Naive thymus-derived CD8-positive, alpha-beta T cell (primary cell): ENCODE data around the gene ABCD1. TPM values are rescaled to one million over a fixed set of nuclear protein-coding genes. Genes with fewer than 3 reads are reported as not detected.
A peak's percentile ranks its signal among the peaks of the same experiment; 100 is the strongest.
"Not testable (repeated sequence)": the region's sequence is repeated elsewhere in the genome, so short reads cannot be mapped to it uniquely, and the experiment has no call there.

Source experiments
- ATAC-seq, 2 donors: fragments of 150-1000 bp; cut with Tn5 transposase in 1 of 2; sonication (Bioruptor Pico), chemical (Tn5 transposase) in 1 of 2; 1 replicate in 1 of 2; 2 replicates in 1 of 2; pipeline ENCODE4 v1.10.0; 2021; ENCODE audit warnings: mild to moderate bottlenecking in 2 of 2, moderate library complexity in 2 of 2
- POLR2A ChIA-PET: fragments of 350-600 bp; sonication (Branson Sonifier 250); formaldehyde crosslinking; loops from one replicate; lab custom pipeline; 2021; ENCODE audit warnings: antibody characterized with exemption; lab: Charles Lee
- DNase-seq, 10 donors: peaks; one replicate each; pipeline versions ENCODE4 v3.0.0 to v3.0.0-alpha.2; 2020 to 2022
- H3K27ac Mint-ChIP-seq, 10 donors: one replicate each; pipeline ENCODE4 v1.8.0; 2020 to 2022; ENCODE audit warnings: mild to moderate bottlenecking in 10 of 10, mixed read lengths in 10 of 10, moderate library complexity in 4 of 10, inconsistent platforms in 1 of 10
- H3K27me3 Mint-ChIP-seq, 5 donors: one replicate each; pipeline ENCODE4 v1.8.0; 2021 to 2022; ENCODE audit warnings: mixed read lengths in 5 of 5
- H3K36me3 Mint-ChIP-seq, 3 donors: one replicate each; pipeline ENCODE4 v1.8.0; 2020 to 2022; ENCODE audit warnings: mixed read lengths in 3 of 3, mild to moderate bottlenecking in 2 of 3, inconsistent platforms in 1 of 3
- H3K4me1 Mint-ChIP-seq, 4 donors: one replicate each; pipeline ENCODE4 v1.8.0; 2021 to 2022; ENCODE audit warnings: mixed read lengths in 4 of 4
- H3K4me3 Mint-ChIP-seq, 10 donors: one replicate each; pipeline ENCODE4 v1.8.0; 2020 to 2022; ENCODE audit warnings: mild to moderate bottlenecking in 10 of 10, mixed read lengths in 10 of 10, moderate library complexity in 6 of 10, inconsistent platforms in 1 of 10
- H3K9me3 Mint-ChIP-seq, 9 donors: one replicate each; pipeline ENCODE4 v1.8.0; 2020 to 2022; ENCODE audit warnings: mixed read lengths in 9 of 9, mild to moderate bottlenecking in 3 of 9, inconsistent platforms in 1 of 9, moderate library complexity in 1 of 9
- polyA plus RNA-seq, 3 donors: library from polyadenylated mRNA; unstranded; fragments of 300-500 nt; fragmentation: Illumina TruSeq; gene quantifications; one replicate each; pipeline ENCODE4 v1.2.3, GENCODE V29; 2021
- total RNA-seq, 8 experiments: library from RNA in 2 of 8; stranded (reverse) in 2 of 8; gene quantifications; one replicate each; pipeline ENCODE4 v1.2.3 and lab custom pipeline; 2021 to 2026

ABCD1 gene
- total and polyA plus RNA-seq, 5 experiments from 2014 or later: 1.1 to 7.3 (median 2.1) TPM

DNA sequence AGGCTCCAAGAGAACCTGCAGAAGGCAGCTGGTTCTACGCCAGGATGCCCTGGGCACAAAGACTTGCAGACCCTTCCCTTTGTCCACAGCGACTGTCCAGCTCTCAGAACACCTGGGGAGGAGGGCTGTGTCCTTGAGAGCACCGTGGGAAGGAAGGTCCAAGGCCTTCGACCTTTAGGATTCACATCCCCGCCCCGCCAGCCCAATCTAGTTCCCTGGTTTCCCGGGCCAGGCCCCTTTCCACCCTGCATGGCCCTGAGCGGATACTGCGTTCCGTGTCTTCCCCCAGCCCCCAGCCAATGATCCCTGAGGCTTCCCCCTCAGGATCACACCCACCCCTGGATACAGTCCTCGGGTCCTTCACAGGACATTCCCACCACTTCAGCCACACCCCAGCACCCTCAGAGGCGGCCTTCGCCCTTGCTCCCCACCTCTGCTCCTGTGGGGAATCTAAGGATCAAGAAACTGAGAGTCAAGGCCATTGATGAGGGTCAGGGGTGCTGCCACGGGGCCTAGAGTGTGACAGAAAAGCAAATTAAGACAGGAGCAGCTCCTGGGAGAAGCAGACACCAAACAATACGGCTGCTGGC is 9.1 kb downstream of the ABCD1 start:
- peaks cover 0 to 23% (median 13%) of the 10 kb centered on the region in 4 donors for H3K4me1 Mint-ChIP-seq
- no peak for ATAC-seq
- H3K27me3 Mint-ChIP-seq: no peaks in the 10 kb centered on the region
- H3K9me3 Mint-ChIP-seq: peaks cover 0 to 3% (median 0%) of the 10 kb centered on the region in 9 donors
- no peak for DNase-seq
- no peak overlapping the region for H3K27ac Mint-ChIP-seq
- H3K36me3 Mint-ChIP-seq: peaks cover 9 to 26% (median 13%) of the 10 kb centered on the region in 3 donors
- no peak overlapping the region for H3K4me3 Mint-ChIP-seq
- POLR2A ChIA-PET: no interaction called here

DNA sequence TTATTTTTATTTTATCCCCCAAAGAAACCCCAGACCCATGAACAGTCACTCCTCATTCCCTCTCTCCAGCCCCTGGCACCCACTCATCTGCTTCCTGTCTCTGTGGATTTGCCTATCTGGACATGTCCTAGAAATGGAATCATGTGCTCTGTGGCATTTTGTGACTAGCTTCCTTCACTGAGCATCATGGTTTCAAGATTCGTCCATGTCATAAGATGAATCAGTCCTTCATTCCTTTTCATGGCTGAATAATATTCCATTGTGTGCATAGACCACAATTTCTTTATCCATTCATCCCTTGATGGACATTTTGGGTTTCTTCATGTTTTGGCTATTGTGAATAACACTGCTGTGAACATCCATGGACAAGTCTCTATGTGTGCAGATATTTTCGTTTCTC is 10.2 kb downstream of the ABCD1 start:
- H3K27me3 Mint-ChIP-seq: no peaks in the 10 kb centered on the region
- H3K27ac Mint-ChIP-seq: no peak overlapping the region
- H3K9me3 Mint-ChIP-seq: peaks cover 0 to 3% (median 0%) of the 10 kb centered on the region in 9 donors
- POLR2A ChIA-PET: no interaction called here
- no peak overlapping the region for H3K4me3 Mint-ChIP-seq
- peaks cover 0 to 29% (median 13%) of the 10 kb centered on the region in 4 donors for H3K4me1 Mint-ChIP-seq
- DNase-seq: no peak
- ATAC-seq: no peak
- peaks cover 9 to 24% (median 9%) of the 10 kb centered on the region in 3 donors for H3K36me3 Mint-ChIP-seq

DNA sequence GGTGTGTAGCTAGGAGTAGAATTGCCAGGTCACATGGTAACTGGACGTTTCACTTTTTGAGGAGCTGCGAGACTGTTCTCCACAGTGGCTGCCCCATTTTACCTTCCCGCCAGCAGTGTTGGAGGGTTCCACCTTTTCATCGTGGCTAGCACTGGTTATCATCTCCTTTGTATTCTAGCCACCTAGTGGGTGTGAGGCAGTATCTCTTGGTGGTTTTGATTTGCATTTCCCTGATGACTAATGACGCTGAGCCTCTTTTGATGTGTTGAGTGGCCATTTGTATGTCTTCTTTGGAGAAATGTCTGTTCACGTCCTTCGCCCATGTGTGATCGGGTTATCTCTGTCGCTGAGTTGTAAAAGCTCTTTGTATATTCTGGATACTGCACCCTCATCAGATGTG is 10.6 kb downstream of the ABCD1 start:
- H3K27me3 Mint-ChIP-seq: no peaks in the 10 kb centered on the region

DNA sequence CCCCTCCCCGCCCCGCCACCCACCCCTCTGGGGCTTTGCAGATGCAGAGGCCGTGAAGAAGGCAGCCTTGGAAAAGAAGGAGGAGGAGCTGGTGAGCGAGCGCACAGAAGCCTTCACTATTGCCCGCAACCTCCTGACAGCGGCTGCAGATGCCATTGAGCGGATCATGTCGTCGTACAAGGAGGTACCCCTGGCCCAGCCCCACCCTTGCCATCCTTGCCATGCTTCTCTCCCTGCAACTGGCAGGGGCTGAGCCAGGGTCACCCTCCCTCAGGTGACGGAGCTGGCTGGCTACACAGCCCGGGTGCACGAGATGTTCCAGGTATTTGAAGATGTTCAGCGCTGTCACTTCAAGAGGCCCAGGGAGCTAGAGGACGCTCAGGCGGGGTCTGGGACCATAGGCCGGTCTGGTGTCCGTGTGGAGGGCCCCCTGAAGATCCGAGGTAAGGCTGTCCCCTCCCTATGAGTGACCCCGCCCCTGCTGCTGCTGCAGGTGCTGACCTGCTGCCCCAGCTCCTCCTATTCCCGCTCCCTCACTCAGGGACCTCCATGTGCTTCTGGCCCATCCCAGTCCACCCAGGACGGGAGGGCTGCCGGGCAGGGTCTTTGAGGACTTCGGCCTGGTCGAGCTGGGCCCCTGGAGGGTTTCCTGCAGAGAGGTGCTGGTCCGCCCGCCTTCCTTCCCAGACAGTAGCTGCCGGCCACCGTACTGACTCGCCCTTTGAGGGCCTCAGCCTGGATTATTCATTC is 11.6 kb downstream of the ABCD1 start:
- DNase-seq (no peak), ATAC-seq (no peak)
- POLR2A ChIA-PET: no interaction called here
- H3K27ac Mint-ChIP-seq: peak overlapping the region in 1 of 10 donors; percentile 14
- H3K4me3 Mint-ChIP-seq: no peak overlapping the region
- peaks cover 7 to 17% (median 9%) of the 10 kb centered on the region in 3 donors for H3K36me3 Mint-ChIP-seq
- peaks cover 5 to 38% (median 16%) of the 10 kb centered on the region in 4 donors for H3K4me1 Mint-ChIP-seq
- H3K9me3 Mint-ChIP-seq: peaks cover 0 to 3% (median 0%) of the 10 kb centered on the region in 9 donors
- H3K27me3 Mint-ChIP-seq: no peaks in the 10 kb centered on the region

More for the DNA sequence above, 10.6 kb downstream of the ABCD1 start:
- Mint-ChIP-seq H3K4me1 (peaks cover 2 to 33% (median 15%) of the 10 kb centered on the region in 4 donors), H3K27ac (no peak overlapping the region), H3K9me3 (peaks cover 0 to 3% (median 0%) of the 10 kb centered on the region in 9 donors), H3K36me3 (peaks cover 9 to 24% (median 9%) of the 10 kb centered on the region in 3 donors), H3K4me3 (no peak overlapping the region)
- ATAC-seq (peak in 1 of 2 donors; percentile 53), DNase-seq (no peak)
- POLR2A ChIA-PET: no interaction called here

DNA sequence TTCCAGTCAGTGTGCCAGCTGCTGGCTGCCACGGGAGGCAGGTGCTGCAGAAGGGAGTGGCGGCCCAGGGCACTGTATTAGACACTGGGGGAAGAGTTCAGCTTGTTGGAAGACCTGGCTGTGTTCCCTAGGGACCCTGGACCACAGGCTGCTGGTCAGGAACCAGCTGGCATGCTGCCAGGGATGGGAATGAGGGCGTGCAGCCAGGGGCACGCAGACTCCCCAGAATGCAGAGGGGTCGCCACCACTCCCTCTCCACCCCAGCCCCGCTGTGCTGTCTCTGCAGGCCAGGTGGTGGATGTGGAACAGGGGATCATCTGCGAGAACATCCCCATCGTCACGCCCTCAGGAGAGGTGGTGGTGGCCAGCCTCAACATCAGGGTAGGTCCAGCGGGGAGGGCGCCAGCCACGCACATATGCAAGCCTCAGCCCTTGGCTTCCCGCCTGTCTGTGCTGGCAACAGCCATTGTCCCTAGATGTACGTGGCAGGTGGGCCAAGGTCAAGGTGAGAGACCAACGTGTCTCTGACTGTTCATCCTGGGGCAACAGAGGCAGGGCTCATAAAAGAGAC is 12.3 kb downstream of the ABCD1 start:
- no peak overlapping the region for H3K27ac Mint-ChIP-seq
- POLR2A ChIA-PET: no interaction called here

DNA sequence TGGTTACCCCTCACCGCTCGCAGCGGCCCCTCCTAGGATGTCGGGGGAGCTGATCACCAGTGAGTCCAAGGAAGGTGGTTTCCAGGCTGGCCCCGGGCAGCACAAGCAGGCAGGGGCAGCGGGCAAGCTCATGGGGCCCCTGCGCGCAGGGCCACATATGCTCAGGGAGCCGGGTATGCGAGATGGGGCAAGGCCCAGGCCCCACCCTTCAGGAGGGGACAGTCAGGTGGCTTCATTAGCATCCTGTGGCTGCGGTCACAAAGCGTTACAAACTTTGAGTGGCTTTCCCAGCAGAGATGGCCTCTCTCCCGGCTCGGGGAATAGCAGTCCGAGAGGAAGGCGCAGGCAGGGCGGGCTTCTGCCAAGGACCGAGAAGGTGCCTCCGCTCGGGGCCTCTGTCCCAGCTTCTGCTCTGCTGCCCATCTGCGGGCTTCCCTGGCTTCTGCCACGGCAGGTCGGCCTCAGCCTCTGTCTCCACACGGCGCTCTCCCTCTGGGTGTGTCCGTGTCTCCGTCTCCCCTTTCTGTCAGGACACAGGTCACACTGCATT is 13.5 kb downstream of the ABCD1 start:
- Mint-ChIP-seq H3K4me1 (peaks cover 5 to 39% (median 13%) of the 10 kb centered on the region in 4 donors), H3K4me3 (peak overlapping the region in 1 of 10 donors; percentile 54), H3K27me3 (no peaks in the 10 kb centered on the region), H3K27ac (no peak overlapping the region), H3K36me3 (peaks cover 0 to 6% (median 0%) of the 10 kb centered on the region in 3 donors), H3K9me3 (peaks cover 0 to 2% (median 0%) of the 10 kb centered on the region in 9 donors)
- POLR2A ChIA-PET: interaction anchor here (1.0 kb wide), 1 partner anchor 9 kb away, joined by 3 read pairs; no protein-coding TSS in a partner anchor
- DNase-seq (no peak), ATAC-seq (no peak)

More for the DNA sequence above, 12.3 kb downstream of the ABCD1 start:
- Mint-ChIP-seq H3K36me3 (peaks cover under 1 to 10% (median 1%) of the 10 kb centered on the region in 3 donors), H3K4me3 (no peak overlapping the region), H3K27me3 (no peaks in the 10 kb centered on the region), H3K4me1 (peaks cover 5 to 38% (median 13%) of the 10 kb centered on the region in 4 donors), H3K9me3 (peaks cover 0 to 2% (median 0%) of the 10 kb centered on the region in 9 donors)
- DNase-seq (no peak), ATAC-seq (no peak)

DNA sequence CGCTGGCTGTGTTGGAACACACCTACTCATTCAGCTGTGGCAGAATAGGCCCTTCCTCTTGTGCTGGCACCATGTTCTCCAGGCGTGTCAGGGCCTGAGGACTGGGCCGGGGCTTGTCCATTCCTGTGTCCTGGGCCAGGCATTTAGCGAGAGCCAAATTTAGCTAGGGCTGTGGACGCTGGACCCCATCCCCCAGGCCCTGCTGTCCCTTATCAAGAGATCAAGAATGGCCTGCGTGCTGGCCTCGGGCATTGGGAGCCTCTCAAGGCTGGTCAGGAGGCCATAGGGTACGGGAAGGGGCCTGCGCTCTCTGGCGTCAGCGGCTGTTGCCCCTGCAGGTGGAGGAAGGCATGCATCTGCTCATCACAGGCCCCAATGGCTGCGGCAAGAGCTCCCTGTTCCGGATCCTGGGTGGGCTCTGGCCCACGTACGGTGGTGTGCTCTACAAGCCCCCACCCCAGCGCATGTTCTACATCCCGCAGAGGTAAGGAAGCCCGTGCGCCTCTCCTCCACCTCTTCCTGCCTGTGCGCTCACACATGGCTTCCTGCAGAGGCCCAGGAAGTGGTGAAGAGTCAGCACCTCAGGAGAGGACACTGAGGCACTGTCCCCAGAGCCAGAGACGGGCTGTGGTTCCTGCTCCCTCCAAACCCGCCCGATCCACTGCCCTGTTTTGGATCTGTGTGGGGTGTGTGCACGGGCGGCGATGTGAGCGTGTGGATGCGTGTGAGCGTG is 15.3 kb downstream of the ABCD1 start:
- Mint-ChIP-seq H3K36me3 (peaks cover 0 to 4% (median 0%) of the 10 kb centered on the region in 3 donors), H3K27me3 (no peaks in the 10 kb centered on the region), H3K4me1 (peaks cover 5 to 46% (median 15%) of the 10 kb centered on the region in 4 donors), H3K4me3 (peak overlapping the region; percentile 55 to 80 (median 65)), H3K27ac (peak overlapping the region in 8 of 10 donors; percentile 78 to 88 (median 84)), H3K9me3 (peaks cover 0 to 2% (median 0%) of the 10 kb centered on the region in 9 donors)
- ATAC-seq (peak; percentile 89 to 92), DNase-seq (peak in 3 of 10 donors; percentile 25 to 44 (median 41))
- POLR2A ChIA-PET: interaction anchor here (0.6 to 1.2 kb wide), 3 partner anchors 13 to 187 kb away, joined by 3 to 4 read pairs (median 3); no protein-coding TSS in a partner anchor

DNA sequence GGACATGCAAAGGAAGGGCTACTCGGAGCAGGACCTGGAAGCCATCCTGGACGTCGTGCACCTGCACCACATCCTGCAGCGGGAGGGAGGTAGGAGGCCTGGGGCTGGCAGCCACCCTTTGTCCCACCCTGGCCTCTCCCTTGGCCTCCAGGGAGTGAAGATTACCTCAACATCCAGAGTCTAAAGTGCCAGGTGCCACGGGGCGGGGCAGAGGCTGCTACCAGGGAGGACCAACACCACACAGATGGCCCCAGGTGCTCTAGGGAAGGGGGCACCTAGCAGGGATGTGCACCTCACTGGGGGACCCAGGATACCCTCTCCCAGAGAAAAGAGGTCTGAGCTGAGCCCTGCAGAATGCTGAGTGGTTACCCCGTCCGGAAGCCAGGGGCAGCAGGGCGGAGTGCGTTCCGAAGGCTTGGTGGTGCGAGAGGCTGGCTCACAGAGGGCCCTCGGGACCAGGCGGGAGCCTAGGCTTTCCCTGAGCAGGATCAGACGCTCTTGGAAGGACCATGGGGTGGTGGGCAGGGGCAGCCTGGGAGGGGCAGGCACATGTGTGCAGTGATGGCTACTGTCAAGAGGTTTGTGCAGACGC is 16.1 kb downstream of the ABCD1 start:
- POLR2A ChIA-PET: interaction anchor here (0.6 kb wide), 1 partner anchor 186 kb away, joined by 3 read pairs; no protein-coding TSS in a partner anchor
- DNase-seq: no peak
- Mint-ChIP-seq H3K4me3 (peak overlapping the region; percentile 41 to 80 (median 64)), H3K9me3 (peaks cover 0 to 2% (median 0%) of the 10 kb centered on the region in 9 donors), H3K27ac (peak overlapping the region in 9 of 10 donors; percentile 48 to 88 (median 83)), H3K27me3 (no peaks in the 10 kb centered on the region), H3K4me1 (peaks cover under 1 to 40% (median 14%) of the 10 kb centered on the region in 4 donors), H3K36me3 (peaks cover 0 to 3% (median 0%) of the 10 kb centered on the region in 3 donors)
- peak in 1 of 2 donors; percentile 8 for ATAC-seq

DNA sequence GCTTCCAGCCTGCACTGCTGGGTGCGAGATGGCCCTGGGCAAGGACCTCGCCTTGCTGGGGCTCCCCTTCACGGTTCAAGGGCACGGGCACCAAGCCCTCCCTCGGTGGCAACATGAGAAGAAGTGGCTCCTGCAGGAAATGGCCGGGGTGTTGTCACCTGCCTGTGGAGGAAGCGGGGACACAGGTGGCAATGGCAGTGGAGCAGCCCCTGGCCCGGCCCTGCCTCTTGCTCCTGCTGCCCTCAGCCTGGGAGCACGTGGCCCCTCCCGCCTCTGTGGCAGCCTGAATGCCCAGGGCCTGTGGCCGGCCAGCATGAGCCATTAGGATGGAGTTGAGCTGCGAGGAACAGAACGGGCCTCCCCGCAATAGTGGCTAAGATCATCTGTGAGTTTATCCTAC is 16.8 kb downstream of the ABCD1 start:
- H3K27me3 Mint-ChIP-seq: peaks cover 0 to 7% (median 3%) of the 10 kb centered on the region in 5 donors
- peak overlapping the region in 5 of 10 donors; percentile 48 to 75 (median 65) for H3K27ac Mint-ChIP-seq
- no peaks in the 10 kb centered on the region for H3K9me3 Mint-ChIP-seq
- ATAC-seq (no peak), DNase-seq (no peak)
- peaks cover 0 to 40% (median 14%) of the 10 kb centered on the region in 4 donors for H3K4me1 Mint-ChIP-seq
- H3K36me3 Mint-ChIP-seq: peaks cover 0 to 2% (median 0%) of the 10 kb centered on the region in 3 donors
- POLR2A ChIA-PET: no interaction called here
- peak overlapping the region in 6 of 10 donors; percentile 7 to 80 (median 51) for H3K4me3 Mint-ChIP-seq

DNA sequence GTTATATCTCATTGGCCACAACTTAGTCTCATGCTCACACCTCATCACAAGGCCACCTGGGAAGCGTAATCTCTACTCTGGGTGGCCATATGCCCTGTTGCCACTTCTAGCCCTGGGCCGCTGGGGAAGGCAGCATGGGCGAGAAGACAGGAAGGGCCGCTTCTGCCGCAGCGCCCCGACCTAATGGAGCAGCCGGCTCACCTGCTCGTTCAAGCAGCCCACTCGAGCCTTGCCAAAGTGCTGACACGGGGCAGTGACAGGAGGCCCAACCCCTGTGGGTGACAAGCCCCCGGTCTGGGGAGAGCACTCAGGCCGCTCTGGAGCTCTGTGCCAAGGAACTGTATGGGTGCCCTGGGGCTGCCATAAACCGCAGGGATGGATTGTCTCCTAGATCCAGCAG is 17.5 kb downstream of the ABCD1 start:
- peaks cover 0 to 39% (median 14%) of the 10 kb centered on the region in 4 donors for H3K4me1 Mint-ChIP-seq
- DNase-seq, H3K9me3 Mint-ChIP-seq, ATAC-seq, POLR2A ChIA-PET, H3K27me3 Mint-ChIP-seq, H3K36me3 Mint-ChIP-seq, H3K4me3 Mint-ChIP-seq: not testable (repeated sequence)
- H3K27ac Mint-ChIP-seq: peak overlapping the region in 1 of 10 donors; percentile 82

DNA sequence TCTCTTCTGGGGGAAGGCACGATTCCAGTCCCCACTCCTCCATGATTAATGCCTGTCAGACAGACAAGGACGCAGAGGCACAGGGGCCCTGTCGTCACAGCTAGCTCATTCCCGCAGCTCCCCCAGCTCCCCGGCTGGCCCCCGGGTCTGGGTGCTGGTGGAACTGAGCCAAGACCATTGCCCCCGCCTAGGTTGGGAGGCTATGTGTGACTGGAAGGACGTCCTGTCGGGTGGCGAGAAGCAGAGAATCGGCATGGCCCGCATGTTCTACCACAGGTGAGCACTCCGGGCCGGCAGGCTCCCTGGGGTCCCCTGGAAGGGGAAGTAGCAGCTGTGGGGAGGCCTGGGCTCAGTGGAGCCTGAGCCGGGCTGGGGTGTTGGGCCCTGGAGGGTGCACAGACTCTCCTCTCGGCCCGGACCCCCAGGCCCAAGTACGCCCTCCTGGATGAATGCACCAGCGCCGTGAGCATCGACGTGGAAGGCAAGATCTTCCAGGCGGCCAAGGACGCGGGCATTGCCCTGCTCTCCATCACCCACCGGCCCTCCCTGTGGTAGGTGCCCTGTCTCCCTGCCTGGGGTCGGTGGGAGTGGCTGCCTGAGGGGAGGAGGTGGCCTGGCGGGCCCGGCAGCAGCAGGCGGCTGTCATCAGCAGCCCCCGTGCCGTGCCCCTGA is 18.3 kb downstream of the ABCD1 start:
- H3K27me3 Mint-ChIP-seq, POLR2A ChIA-PET, H3K9me3 Mint-ChIP-seq, H3K36me3 Mint-ChIP-seq, H3K4me3 Mint-ChIP-seq, DNase-seq, ATAC-seq: not testable (repeated sequence)
- Mint-ChIP-seq H3K4me1 (peaks cover 0 to 39% (median 14%) of the 10 kb centered on the region in 4 donors), H3K27ac (peak overlapping the region in 1 of 10 donors; percentile 25)
